Measurements from ENCODE around the gene ROR1.

ROR1 gene

DNA sequence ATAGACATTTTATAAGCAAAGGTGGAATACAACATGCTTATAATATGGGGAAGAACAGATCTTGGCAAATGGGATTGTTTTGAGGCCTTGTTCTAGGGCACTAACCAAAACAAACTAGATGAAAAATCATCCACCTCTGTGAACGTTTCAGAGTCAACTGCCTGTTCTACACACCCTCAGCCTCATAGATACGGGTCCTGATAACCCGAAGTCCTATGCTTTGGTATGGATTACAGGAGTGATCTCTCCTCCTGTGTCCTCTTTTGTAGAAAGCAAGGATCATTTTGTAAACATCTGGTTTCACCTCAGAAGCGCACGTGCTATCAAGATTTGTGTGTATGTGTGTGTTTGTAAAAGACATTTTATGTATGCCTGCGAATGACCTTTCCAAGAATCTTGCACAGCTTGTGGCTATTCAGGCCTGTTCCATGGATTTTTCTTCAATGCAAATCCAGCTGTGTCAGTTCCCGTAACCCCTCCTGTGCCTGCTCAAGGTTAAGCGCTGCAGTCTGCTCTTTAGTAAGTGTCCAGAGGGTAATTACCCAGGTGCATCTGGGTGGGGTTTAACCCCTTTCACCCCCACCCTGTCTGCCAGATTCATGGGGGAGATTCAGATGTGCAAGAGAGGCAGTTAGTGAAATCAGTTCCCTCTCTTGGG, 132.4 kb downstream of the ROR1 start:
- H3K4me3 ChIP-seq (ENCODE audit: low read depth, low read length): no peak overlapping the region
- no peak for TF ChIP-seq MYC (IDR thresholded peaks at IDR 0.05; ENCODE audit: low read depth, low read length)
- TF ChIP-seq, protein P1, sequence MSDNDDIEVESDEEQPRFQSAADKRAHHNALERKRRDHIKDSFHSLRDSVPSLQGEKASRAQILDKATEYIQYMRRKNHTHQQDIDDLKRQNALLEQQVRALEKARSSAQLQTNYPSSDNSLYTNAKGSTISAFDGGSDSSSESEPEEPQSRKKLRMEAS (IDR thresholded peaks at IDR 0.05; ENCODE audit: low read depth, low read length): no peak
- no peak for TF ChIP-seq CTCF (IDR thresholded peaks at IDR 0.05; ENCODE audit: low read depth, low read length)
- no peak for DNase-seq (ENCODE audit: low read depth)

DNA sequence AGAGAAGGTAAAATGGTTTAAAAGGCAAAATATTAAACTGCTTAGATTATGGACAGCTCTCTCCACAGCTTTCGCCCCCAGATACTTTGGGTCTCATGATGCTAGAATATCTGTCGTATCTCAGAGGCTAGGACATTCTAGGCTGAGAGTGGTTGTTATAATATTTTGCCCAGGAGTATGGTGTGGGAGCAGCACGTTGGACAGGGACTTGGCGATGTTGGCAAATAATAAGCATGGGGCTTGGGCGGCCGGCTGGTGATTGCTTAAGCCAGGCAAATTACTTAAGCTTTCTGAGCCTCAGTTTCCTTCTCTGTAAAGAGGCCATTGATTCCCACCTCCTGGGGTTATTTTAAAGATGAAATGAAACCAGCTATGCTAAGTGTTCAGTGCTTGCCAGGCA, 133.2 kb downstream of the ROR1 start:
- TF ChIP-seq CTCF (IDR thresholded peaks at IDR 0.05; ENCODE audit: low read depth, low read length) (no peak), POLR2A (IDR thresholded peaks at IDR 0.05; ENCODE audit: extremely low read depth, insufficient read length) (no peak), MYC (IDR thresholded peaks at IDR 0.05; ENCODE audit: low read depth, low read length) (no peak)
- TF ChIP-seq, protein P1 (IDR thresholded peaks at IDR 0.05; ENCODE audit: low read depth, low read length): no peak
- H3K4me3 ChIP-seq (ENCODE audit: low read depth, low read length): no peak overlapping the region
- DNase-seq (ENCODE audit: low read depth): no peak

- no peak for TF ChIP-seq CTCF (IDR thresholded peaks at IDR 0.05; ENCODE audit: low read depth, low read length)
- no peak for TF ChIP-seq POLR2A (IDR thresholded peaks at IDR 0.05; ENCODE audit: extremely low read depth, insufficient read length)
- TF ChIP-seq, protein P1 (IDR thresholded peaks at IDR 0.05; ENCODE audit: low read depth, low read length): no peak
- no peak for TF ChIP-seq MYC (IDR thresholded peaks at IDR 0.05; ENCODE audit: low read depth, low read length)
- H3K4me3 ChIP-seq (ENCODE audit: low read depth, low read length): no peak overlapping the region
- no peak for DNase-seq (ENCODE audit: low read depth)
These were observed 134.2 kb downstream of the ROR1 start for GRCh38 chr1:63908016-63908415.

DNA sequence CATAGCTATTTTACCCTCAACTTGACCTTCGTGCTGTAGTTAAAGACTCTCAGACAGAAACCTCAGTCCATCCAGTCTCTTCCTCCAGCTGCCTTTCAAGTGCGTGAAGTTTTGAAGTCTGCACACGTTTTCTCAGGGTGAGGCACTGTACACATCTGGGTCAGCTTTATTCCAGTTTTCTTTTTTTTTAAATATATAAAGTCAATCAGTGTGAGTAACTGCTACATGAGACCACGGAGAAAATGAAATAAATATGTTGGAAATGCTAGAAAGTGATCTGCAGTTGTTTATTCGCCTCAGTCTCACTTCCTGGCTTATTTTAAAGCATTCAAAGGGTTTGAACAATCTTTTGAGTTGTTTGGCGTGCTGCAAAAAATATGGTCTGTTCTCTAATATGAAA, 135.7 kb downstream of the ROR1 start:
- no peak overlapping the region for H3K4me3 ChIP-seq (ENCODE audit: low read depth, low read length)
- DNase-seq (ENCODE audit: low read depth): no peak
- TF ChIP-seq, protein P1 (IDR thresholded peaks at IDR 0.05; ENCODE audit: low read depth, low read length): no peak
- TF ChIP-seq CTCF (IDR thresholded peaks at IDR 0.05; ENCODE audit: low read depth, low read length) (no peak), POLR2A (IDR thresholded peaks at IDR 0.05; ENCODE audit: extremely low read depth, insufficient read length) (no peak), MYC (IDR thresholded peaks at IDR 0.05; ENCODE audit: low read depth, low read length) (no peak)

- no peak overlapping the region for H3K4me3 ChIP-seq (ENCODE audit: low read depth, low read length)
- no peak for DNase-seq (ENCODE audit: low read depth)
- TF ChIP-seq MYC (IDR thresholded peaks at IDR 0.05; ENCODE audit: low read depth, low read length): no peak
- no peak for TF ChIP-seq CTCF (IDR thresholded peaks at IDR 0.05; ENCODE audit: low read depth, low read length)
- TF ChIP-seq, protein P1 (IDR thresholded peaks at IDR 0.05; ENCODE audit: low read depth, low read length): no peak
- TF ChIP-seq POLR2A (IDR thresholded peaks at IDR 0.05; ENCODE audit: extremely low read depth, insufficient read length): no peak
These were observed 137.2 kb downstream of the ROR1 start for GRCh38 chr1:63911049-63911448.
